IMR-90 (cell line): ENCODE results near the gene SLC23A2. TPM values are rescaled to one million over a fixed set of nuclear protein-coding genes. Genes with fewer than 3 reads are reported as not detected.

Experiments used
- ATAC-seq: fragments of 200-7000 bp; cut with Tn5 transposase; 2 replicates; pipeline ENCODE4 v1.9.1; 2020; ENCODE audit warnings: low read depth, mild to moderate bottlenecking, moderate library complexity
- BruUV-seq: library from RNA; stranded (reverse); fragments of 400-500 nt; replicated peaks from 2 replicates; lab custom pipeline; 2021; lab: Mats Ljungman, UMichigan
- CTCF ChIA-PET: fragments of 300-600 bp; formaldehyde crosslinking; extraction: SDS; loops from one replicate; lab custom pipeline; 2021; ENCODE audit warnings: antibody characterized with exemption; lab: Yijun Ruan, JAX
- POLR2A ChIA-PET: fragments of 300-600 bp; sonication (Branson Sonifier 250); formaldehyde crosslinking; loops from one replicate; lab custom pipeline; 2022; ENCODE audit warnings: antibody characterized with exemption; ENCODE audit not compliant: unreplicated experiment; lab: Charles Lee
- DNase-seq: peaks from one replicate; pipeline ENCODE4 v3.0.0; 2013
- H2AFZ ChIP-seq: replicated peaks from 2 replicates; pipeline ENCODE3; 2013; ENCODE audit warnings: low read length, mild to moderate bottlenecking; ENCODE audit not compliant: poor library complexity
- H2AK5ac ChIP-seq: 2 replicates; pipeline ENCODE4 v1.6.1; 2013; ENCODE audit warnings: low read depth, low read length, inconsistent platforms
- H2AK9ac ChIP-seq: replicated peaks from 2 replicates; pipeline ENCODE3; 2013; ENCODE audit warnings: mild to moderate bottlenecking, low read depth, low read length, moderate library complexity; ENCODE audit not compliant: poor library complexity
- H2BK120ac ChIP-seq: 2 replicates; pipeline ENCODE4 v1.6.1; 2013; ENCODE audit warnings: low read depth, low read length, inconsistent platforms
- H2BK15ac ChIP-seq: 3 replicates; pipeline ENCODE4 v1.6.1; 2013; ENCODE audit warnings: low read depth, low read length, inconsistent platforms
- H2BK20ac ChIP-seq: 2 replicates; pipeline ENCODE4 v1.6.1; 2013; ENCODE audit warnings: low read depth, mild to moderate bottlenecking, inconsistent platforms, low read length, moderate library complexity
- H2BK5ac ChIP-seq: 2 replicates; pipeline ENCODE4 v1.6.1; 2013; ENCODE audit warnings: mild to moderate bottlenecking, low read depth, low read length, inconsistent platforms; ENCODE audit not compliant: poor library complexity, severe bottlenecking
- H3K14ac ChIP-seq: replicated peaks from 2 replicates; pipeline ENCODE4 v1.6.1; 2013; ENCODE audit warnings: low read depth, low read length, inconsistent platforms
- H3K18ac ChIP-seq: 2 replicates; pipeline ENCODE4 v1.6.1; 2013; ENCODE audit warnings: low read depth, low read length, control low read depth
- H3K23ac ChIP-seq: 2 replicates; pipeline ENCODE4 v1.6.1; 2013; ENCODE audit warnings: low read depth, low read length, inconsistent platforms
- H3K27ac ChIP-seq: 2 replicates; pipeline ENCODE4 v1.5.1; 2013; ENCODE audit warnings: mild to moderate bottlenecking, control low read depth, low read length; ENCODE audit not compliant: insufficient read depth
- H3K27me3 ChIP-seq: 2 replicates; pipeline ENCODE4 v1.6.1; 2013; ENCODE audit warnings: low read length; ENCODE audit not compliant: control insufficient read depth, insufficient read depth
- H3K36me3 ChIP-seq: 2 replicates; pipeline ENCODE4 v1.6.1; 2013; ENCODE audit warnings: low read length, mixed read lengths; ENCODE audit not compliant: control insufficient read depth, insufficient read depth
- H3K4ac ChIP-seq: 2 replicates; pipeline ENCODE4 v1.6.1; 2013; ENCODE audit warnings: low read depth, low read length, inconsistent platforms
- H3K4me1 ChIP-seq: 2 replicates; pipeline ENCODE4 v1.6.1; 2013; ENCODE audit warnings: low read length, mixed read lengths; ENCODE audit not compliant: control insufficient read depth, insufficient read depth
- H3K4me2 ChIP-seq: 2 replicates; pipeline ENCODE4 v1.6.1; 2013; ENCODE audit warnings: low read depth, mild to moderate bottlenecking, control low read depth, low read length, moderate library complexity
- H3K4me3 ChIP-seq: 2 replicates; pipeline ENCODE4 v1.5.1; 2013; ENCODE audit warnings: low read depth, mild to moderate bottlenecking, control low read depth, low read length, moderate library complexity; ENCODE audit not compliant: insufficient read depth
- H3K56ac ChIP-seq: 2 replicates; pipeline ENCODE4 v1.6.1; 2013; ENCODE audit warnings: low read length, inconsistent platforms; ENCODE audit not compliant: insufficient read depth; ENCODE audit errors: extremely low read depth
- H3K79me1 ChIP-seq, 2 experiments: 2 replicates each; pipeline ENCODE4 v1.6.1; 2013; ENCODE audit warnings: low read length in 2 of 2, inconsistent platforms in 1 of 2, low read depth in 1 of 2
- H3K9ac ChIP-seq: 2 replicates; pipeline ENCODE4 v1.6.1; 2013; ENCODE audit warnings: low read depth, low read length, control low read depth
- H3K9me1 ChIP-seq: 2 replicates; pipeline ENCODE4 v1.6.1; 2013; ENCODE audit warnings: low read length, inconsistent platforms; ENCODE audit not compliant: insufficient read depth
- H3K9me3 ChIP-seq: 2 replicates; pipeline ENCODE4 v1.6.1; 2013; ENCODE audit warnings: low read length; ENCODE audit not compliant: control insufficient read depth, insufficient read depth
- H4K20me1 ChIP-seq: 2 replicates; pipeline ENCODE4 v1.6.1; 2013; ENCODE audit warnings: low read length, inconsistent platforms; ENCODE audit not compliant: insufficient read depth
- H4K5ac ChIP-seq: 2 replicates; pipeline ENCODE4 v1.6.1; 2013; ENCODE audit warnings: mild to moderate bottlenecking, low read depth, low read length, control low read depth
- H4K8ac ChIP-seq, 2 experiments: 2 replicates each; pipeline ENCODE4 v1.6.1; 2013; ENCODE audit warnings: low read depth in 2 of 2, low read length in 2 of 2, control low read depth in 1 of 2, inconsistent platforms in 1 of 2
- H4K91ac ChIP-seq: 2 replicates; pipeline ENCODE4 v1.6.1; 2013; ENCODE audit warnings: low read depth, low read length, inconsistent platforms; ENCODE audit not compliant: insufficient read depth
- BHLHE40 ChIP-seq: fragments of 150-350 bp; IDR thresholded peaks from 2 replicates; pipeline ENCODE4 v1.6.1; 2016; ENCODE audit warnings: mild to moderate bottlenecking, low read depth, low read length
- CHD1 ChIP-seq: IDR thresholded peaks from 2 replicates; pipeline ENCODE4 v1.6.1; 2012; ENCODE audit warnings: low read depth, low read length, improper control_type of control experiment
- ELK1 ChIP-seq: fragments of 150-350 bp; IDR thresholded peaks from 2 replicates; pipeline ENCODE4 v1.6.1; 2016; ENCODE audit warnings: low read depth, mild to moderate bottlenecking, low read length, moderate library complexity, borderline replicate concordance
- FOS ChIP-seq: fragments of 150-350 bp; IDR thresholded peaks from 2 replicates; pipeline ENCODE4 v1.6.1; 2016; ENCODE audit warnings: low read depth, low read length
- MAFK ChIP-seq: IDR thresholded peaks from 2 replicates; pipeline ENCODE4 v1.6.1; 2012; ENCODE audit warnings: low read depth, low read length, improper control_type of control experiment
- MAZ ChIP-seq: IDR thresholded peaks from 2 replicates; pipeline ENCODE4 v1.6.1; 2012; ENCODE audit warnings: low read depth, mild to moderate bottlenecking, low read length, improper control_type of control experiment, moderate library complexity, borderline replicate concordance
- MXI1 ChIP-seq: IDR thresholded peaks from 2 replicates; pipeline ENCODE4 v1.6.1; 2012; ENCODE audit warnings: low read depth, mild to moderate bottlenecking, low read length, moderate library complexity, borderline replicate concordance
- NFE2L2 ChIP-seq: fragments of 150-350 bp; IDR thresholded peaks from 2 replicates; pipeline ENCODE4 v1.6.1; 2016; ENCODE audit warnings: low read depth, mild to moderate bottlenecking, low read length
- POLR2A ChIP-seq: IDR thresholded peaks from 2 replicates; pipeline ENCODE4 v1.6.1; 2012; ENCODE audit warnings: mild to moderate bottlenecking, low read depth, low read length
- RAD21 ChIP-seq: IDR thresholded peaks from 2 replicates; pipeline ENCODE4 v1.6.1; 2012; ENCODE audit warnings: low read length, improper control_type of control experiment
- RFX5 ChIP-seq: IDR thresholded peaks from 2 replicates; pipeline ENCODE4 v1.8.0; 2012; ENCODE audit warnings: low read depth, mild to moderate bottlenecking, low read length, moderate library complexity
- WGBS, 2 experiments: methylation state at CpG; one replicate each; pipeline versions ENCODE4 v1.1.5 to v1.1.7; 2013; ENCODE audit warnings: missing lambda C conversion rate in 2 of 2; ENCODE audit not compliant: insufficient read length in 1 of 2; ENCODE audit errors: extremely low coverage in 2 of 2; 5-methylcytosine and 5-hydroxymethylcytosine counted together
- dilution Hi-C: fragments of 300-500 bp; cut with HindIII; formaldehyde crosslinking; loops from one replicate; pipeline ENCODE4 v1.14.3; 2018; ENCODE audit warnings: low sequenced_read_pairs; ENCODE audit not compliant: unreplicated experiment
- in situ Hi-C: fragments of 300-500 bp; cut with MboI; formaldehyde crosslinking; loops from 3 replicates; pipeline ENCODE4 v1.14.3; 2019; ENCODE audit warnings: low sequenced_read_pairs, inconsistent platforms, mixed read lengths
- intact Hi-C: fragments of 100-400 bp; cut with micrococcal nuclease; formaldehyde crosslinking; loops from 2 replicates; pipeline ENCODE4 v1.10.0; 2022
- polyA plus RNA-seq, 3 experiments: library from polyadenylated mRNA; depleted of rRNA; stranded (reverse); fragments of >200 nt; gene quantifications; 2 replicates each; pipeline ENCODE4 v1.2.3, GENCODE V29; 2012; ENCODE audit warnings: low replicate concordance in 1 of 3
- total RNA-seq: library from RNA; depleted of rRNA; stranded (reverse); fragments of >200 nt; gene quantifications from 2 replicates; pipeline ENCODE4 v1.2.3, GENCODE V29; 2012
- TF ChIP-seq, protein P1 (sequence below): conservative IDR thresholded peaks from 2 replicates; pipeline ENCODE4 v1.5.1; 2012; ENCODE audit warnings: mild to moderate bottlenecking, low read depth, low read length, improper control_type of control experiment

SLC23A2 gene
- total and polyA plus RNA-seq, 2 of the 4 experiments (the other 2 are of a cell fraction): 10.2 to 14.4 TPM

- Histone ChIP-seq H2AK5ac (peak overlapping the region; percentile 31; the same call in 1 of the 2 replicates), H3K4me3 (no peak overlapping the region), H3K18ac (peak overlapping the region; percentile 20; the same call in 1 of the 2 replicates), H3K56ac (no peak overlapping the region), H3K9me3 (no peaks in the 10 kb centered on the region), H3K9me1 (peaks cover 20% of the 10 kb centered on the region; the same call in 1 of the 2 replicates), H3K4me2 (no peak overlapping the region), H3K79me1 (peaks cover 17 to 66% of the 10 kb centered on the region in 2 experiments; a peak in 3 of 4 replicates), H3K36me3 (0 out of 2 replicates have a peak, but pooled peaks cover 1% of the 10 kb centered on the region), H2AK9ac (no peak overlapping the region), H3K23ac (peak overlapping the region; percentile 17; the same call in 1 of the 2 replicates), H2BK5ac (no peak overlapping the region), H3K14ac (no peak overlapping the region), H2AFZ (no peak overlapping the region), H4K20me1 (peaks cover 3% of the 10 kb centered on the region; the same call in 1 of the 2 replicates), H2BK20ac (peak overlapping the region; percentile 75), H4K5ac (peak overlapping the region; percentile 28; the same call in 1 of the 2 replicates), H2BK120ac (peak overlapping the region; percentile 66; the same call in 1 of the 2 replicates), H2BK15ac (peak overlapping the region; percentile 27; the same call in 1 of the 3 replicates), H3K27me3 (no peaks in the 10 kb centered on the region), H3K4me1 (peaks cover 37% of the 10 kb centered on the region), H3K4ac (peak overlapping the region; percentile 39; the same call in 1 of the 2 replicates), H3K9ac (no peak overlapping the region), H3K27ac (peak overlapping the region; percentile 33; the same call in 1 of the 2 replicates), H4K8ac (peak overlapping the region in 1 of 2 experiments; percentile 21; a peak in 1 of 4 replicates), H4K91ac (peak overlapping the region; percentile 47; the same call in 1 of the 2 replicates)
- in situ Hi-C loops: no loop called here
- TF ChIP-seq FOS (no peak), RAD21 (no peak), MAZ (no peak), MAFK (no peak), CHD1 (no peak), NFE2L2 (no peak), ELK1 (no peak), MXI1 (no peak), POLR2A (no peak), BHLHE40 (no peak), RFX5 (no peak)
- TF ChIP-seq, protein P1, sequence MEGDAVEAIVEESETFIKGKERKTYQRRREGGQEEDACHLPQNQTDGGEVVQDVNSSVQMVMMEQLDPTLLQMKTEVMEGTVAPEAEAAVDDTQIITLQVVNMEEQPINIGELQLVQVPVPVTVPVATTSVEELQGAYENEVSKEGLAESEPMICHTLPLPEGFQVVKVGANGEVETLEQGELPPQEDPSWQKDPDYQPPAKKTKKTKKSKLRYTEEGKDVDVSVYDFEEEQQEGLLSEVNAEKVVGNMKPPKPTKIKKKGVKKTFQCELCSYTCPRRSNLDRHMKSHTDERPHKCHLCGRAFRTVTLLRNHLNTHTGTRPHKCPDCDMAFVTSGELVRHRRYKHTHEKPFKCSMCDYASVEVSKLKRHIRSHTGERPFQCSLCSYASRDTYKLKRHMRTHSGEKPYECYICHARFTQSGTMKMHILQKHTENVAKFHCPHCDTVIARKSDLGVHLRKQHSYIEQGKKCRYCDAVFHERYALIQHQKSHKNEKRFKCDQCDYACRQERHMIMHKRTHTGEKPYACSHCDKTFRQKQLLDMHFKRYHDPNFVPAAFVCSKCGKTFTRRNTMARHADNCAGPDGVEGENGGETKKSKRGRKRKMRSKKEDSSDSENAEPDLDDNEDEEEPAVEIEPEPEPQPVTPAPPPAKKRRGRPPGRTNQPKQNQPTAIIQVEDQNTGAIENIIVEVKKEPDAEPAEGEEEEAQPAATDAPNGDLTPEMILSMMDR: no peak
- ATAC-seq (no peak), DNase-seq (no peak)
- dilution Hi-C loops: no loop called here
- intact Hi-C loops: no loop called here
- CTCF ChIA-PET: interaction anchor here (0.6 kb wide), 1 partner anchor 15 kb away, joined by 3 read pairs; no protein-coding TSS in a partner anchor
- BruUV-seq: no TSS peak
- WGBS, 2 experiments: 89% methylated on average over 3 of the region's 6 CpGs; no CpG with 5 or more reads in 1 of the 2 experiments
- POLR2A ChIA-PET: no interaction called here
Measured at GRCh38 chr20:4946986-4947385, 54.3 kb downstream of the SLC23A2 start.
